DMS53 (cell line): ENCODE measurements around the gene IL17RB.

Experiments
- DNase-seq: peaks from one replicate; lab custom pipeline; 2025; lab: John Stamatoyannopoulos, UW

Gene IL17RB

GRCh38 chr3:53829605-53830004, 16.8 kb upstream of the IL17RB start:
- DNase-seq, result no peak

- no peak for DNase-seq
These were observed 15.4 kb upstream of the IL17RB start for GRCh38 chr3:53830944-53831343.

- DNase-seq, result no peak
These were observed 13.2 kb upstream of the IL17RB start for GRCh38 chr3:53833053-53833645.

- no peak for DNase-seq
These were observed 12.7 kb upstream of the IL17RB start for GRCh38 chr3:53833700-53834099.

- no peak for DNase-seq
These were observed 11.8 kb upstream of the IL17RB start for GRCh38 chr3:53834429-53835095.

- DNase-seq, result no peak
These were observed 11.1 kb upstream of the IL17RB start for GRCh38 chr3:53835257-53835656.

GRCh38 chr3:53836084-53836872, 10.1 kb upstream of the IL17RB start:
- no peak for DNase-seq

- no peak for DNase-seq
These were observed 9.0 kb upstream of the IL17RB start for GRCh38 chr3:53837331-53837730.

GRCh38 chr3:53841296-53841695, 5.1 kb upstream of the IL17RB start:
- peak; percentile 38 for DNase-seq

GRCh38 chr3:53842436-53843194, 3.8 kb upstream of the IL17RB start:
- peak; percentile 80 for DNase-seq

- DNase-seq, result peak; percentile 52
These were observed 2.9 kb upstream of the IL17RB start for GRCh38 chr3:53843195-53844177.

GRCh38 chr3:53844262-53845102, 1.9 kb upstream of the IL17RB start:
- peak; percentile 12 for DNase-seq

- peak; percentile 59 for DNase-seq
These were observed 1.1 kb upstream of the IL17RB start for GRCh38 chr3:53845103-53845880.

GRCh38 chr3:53845881-53846133, 561 bp upstream of the IL17RB start:
- no peak for DNase-seq

- DNase-seq, result no peak
These were observed 435 bp downstream of the IL17RB start for GRCh38 chr3:53846851-53847155.

GRCh38 chr3:53849916-53850315, 3.5 kb downstream of the IL17RB start:
- no peak for DNase-seq

GRCh38 chr3:53850895-53851294, 4.5 kb downstream of the IL17RB start:
- no peak for DNase-seq

GRCh38 chr3:53856964-53857363, 10.6 kb downstream of the IL17RB start:
- DNase-seq, result no peak

GRCh38 chr3:53858096-53858741, 11.9 kb downstream of the IL17RB start:
- no peak for DNase-seq
